NCI-H2227 (cell line): Measurements from ENCODE around the gene CEP152.

Experiments
- DNase-seq: peaks from one replicate; lab custom pipeline; 2025; ENCODE audit not compliant: unreplicated experiment; lab: John Stamatoyannopoulos, UW

Gene CEP152

DNA sequence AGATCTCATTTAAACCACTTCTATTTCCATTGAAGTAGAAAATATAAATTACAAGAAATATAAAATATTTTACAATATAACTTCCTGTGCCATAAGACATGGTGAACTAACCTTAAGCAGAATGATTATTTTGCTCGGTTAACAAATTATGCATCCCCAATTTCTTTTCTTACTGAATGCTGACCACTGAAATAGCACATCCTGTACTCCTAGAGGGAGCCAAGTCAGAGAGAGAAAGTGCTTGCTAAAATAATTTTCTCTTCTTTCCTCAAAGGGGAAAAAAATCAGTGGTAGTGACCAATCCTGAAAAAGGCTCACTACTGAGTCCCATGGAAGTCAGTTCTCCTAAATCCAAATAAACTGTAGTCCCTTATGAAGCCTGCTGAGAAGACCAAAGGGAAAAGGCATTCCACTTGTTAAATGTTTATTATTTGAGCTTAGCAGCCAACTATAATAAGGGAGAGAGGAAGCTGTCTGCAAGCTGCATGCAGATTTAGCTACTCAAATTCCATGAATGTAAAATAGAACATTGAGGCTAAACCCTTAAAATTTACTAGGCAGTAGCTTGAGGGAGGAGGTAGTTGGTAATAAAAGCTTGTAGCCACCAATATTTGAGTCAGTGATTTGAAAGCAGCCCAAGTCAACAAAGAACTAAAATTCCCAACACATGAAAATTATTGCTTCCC lies 33.1 kb downstream of the CEP152 start:
- no peak for DNase-seq

DNA sequence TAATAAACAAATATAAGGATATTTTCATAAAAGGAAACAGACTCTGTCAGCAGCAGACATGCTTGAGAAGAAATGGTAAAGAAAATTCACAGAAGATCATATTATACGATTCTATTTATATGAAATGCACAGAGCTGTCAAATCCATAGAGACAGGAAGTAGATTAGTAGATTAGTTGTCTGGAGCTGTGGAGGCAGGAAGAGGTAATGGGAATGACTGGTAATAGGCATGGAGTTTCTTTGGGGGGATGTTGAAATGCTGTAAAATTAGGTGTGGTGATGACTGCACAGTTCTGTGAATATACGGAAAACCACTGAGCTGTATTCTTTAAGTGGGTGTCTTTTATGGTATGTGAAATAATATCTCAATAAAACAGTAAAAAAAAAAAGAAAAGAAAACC lies 35.3 kb downstream of the CEP152 start:
- no peak for DNase-seq

DNA sequence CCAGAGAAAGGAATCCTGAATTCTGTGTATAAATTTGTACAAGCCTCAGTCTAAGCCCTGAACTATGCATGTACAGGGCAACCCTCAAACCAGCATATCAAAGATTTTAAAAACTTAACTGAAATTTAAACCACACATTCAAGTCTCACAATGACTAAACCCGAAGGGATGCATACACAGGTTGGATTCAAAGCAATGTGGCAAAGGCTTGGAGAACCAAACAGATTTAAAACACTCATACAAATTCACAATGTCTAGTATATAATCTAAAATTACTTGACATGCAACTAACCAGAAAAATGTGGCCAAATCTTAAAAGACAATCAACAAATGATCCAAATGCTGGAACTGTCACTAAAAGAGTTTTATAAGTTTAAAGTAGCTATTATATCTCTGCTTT lies 36.4 kb downstream of the CEP152 start:
- no peak for DNase-seq

DNA sequence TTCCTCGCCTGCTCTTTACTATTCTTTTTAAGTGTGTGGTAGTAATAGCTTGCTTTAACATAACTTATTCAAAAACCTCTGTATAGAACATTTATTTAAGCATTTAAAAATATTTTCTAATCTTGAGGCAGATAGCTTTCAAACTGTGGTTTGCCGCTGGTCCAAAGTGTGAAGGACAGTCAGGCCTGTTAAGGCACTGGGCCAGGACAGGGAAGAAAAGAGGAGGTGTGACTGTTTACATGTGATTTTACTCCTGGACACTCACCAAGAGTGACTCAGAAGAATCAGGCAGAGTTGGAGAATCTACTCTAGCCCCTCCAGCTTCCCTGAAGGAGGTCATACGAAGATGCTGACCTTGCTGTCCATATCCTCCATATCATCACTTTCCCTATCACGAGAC lies 44.7 kb downstream of the CEP152 start:
- no peak for DNase-seq

DNA sequence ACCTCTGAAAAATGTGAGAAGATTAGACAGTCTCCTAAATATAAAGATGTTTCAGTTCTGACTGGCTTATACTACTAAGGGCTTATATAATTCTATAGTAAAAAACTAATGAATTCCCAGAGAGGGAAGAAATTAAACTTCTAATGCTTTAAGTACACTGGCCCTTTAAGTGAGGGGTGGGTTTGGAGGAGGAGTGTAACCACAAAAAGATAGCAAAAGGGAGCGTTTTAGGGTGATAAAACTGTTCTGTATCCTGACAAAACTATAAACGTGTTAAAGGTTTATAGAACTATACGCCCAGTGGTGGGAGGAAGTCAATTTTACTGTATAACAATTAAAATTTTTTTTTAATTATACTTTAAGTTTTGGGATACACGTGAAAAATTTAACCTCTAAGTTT lies 45.8 kb downstream of the CEP152 start:
- DNase-seq, result no peak

DNA sequence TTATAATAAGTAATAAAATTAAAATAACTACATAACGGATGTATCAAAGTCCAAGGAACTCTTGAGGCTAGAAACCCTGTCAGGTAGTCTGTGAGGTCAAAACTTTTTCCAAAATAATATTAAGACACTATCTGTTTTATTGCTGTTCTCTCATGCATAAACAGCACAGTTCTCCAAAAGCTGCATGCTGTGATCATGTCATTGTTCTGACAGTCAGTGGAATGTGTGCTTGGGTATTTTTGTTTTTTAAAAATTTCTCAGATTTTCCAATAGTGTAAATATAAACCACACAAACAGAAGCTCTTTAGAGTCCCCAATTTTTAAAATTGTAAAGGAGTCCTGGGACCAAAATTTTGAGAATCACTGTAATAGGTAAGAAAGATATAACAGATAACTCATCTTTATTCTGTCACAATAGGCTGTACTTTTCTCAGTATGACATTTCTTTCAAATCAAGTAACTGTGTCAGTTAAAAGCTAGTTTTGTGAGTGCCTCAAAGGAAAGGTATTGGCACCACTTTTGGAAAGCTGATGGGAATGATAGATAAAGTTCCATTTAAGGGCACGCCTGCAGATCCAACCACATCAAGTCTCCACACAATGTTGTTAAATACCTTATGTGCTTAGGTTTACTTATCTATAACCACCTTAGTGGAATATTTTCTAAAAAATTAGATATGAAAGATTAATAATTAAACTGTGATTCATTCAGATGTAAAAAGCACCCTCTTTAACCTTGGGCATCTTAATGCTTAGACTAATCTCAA lies 49.3 kb downstream of the CEP152 start:
- no peak for DNase-seq

DNA sequence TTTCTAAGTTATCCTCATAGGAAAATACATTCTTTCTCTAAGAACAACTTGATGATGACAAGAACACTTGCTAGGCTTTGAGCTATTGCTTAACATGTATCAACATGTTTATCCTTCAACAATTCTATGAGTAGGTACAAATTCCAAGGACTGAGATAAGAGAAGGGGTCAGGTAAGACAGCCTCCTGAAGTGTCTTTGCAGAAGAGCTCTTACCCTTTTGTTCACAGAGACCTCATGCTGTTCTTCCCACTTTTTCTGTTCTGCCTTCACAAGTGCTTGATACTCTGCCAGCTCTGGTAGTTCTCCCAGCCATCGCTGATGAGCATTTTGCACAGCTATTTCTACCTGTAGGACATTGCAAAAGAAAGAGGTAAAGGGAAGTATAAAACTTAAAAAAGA lies 50.9 kb downstream of the CEP152 start:
- DNase-seq, result peak; percentile 30

DNA sequence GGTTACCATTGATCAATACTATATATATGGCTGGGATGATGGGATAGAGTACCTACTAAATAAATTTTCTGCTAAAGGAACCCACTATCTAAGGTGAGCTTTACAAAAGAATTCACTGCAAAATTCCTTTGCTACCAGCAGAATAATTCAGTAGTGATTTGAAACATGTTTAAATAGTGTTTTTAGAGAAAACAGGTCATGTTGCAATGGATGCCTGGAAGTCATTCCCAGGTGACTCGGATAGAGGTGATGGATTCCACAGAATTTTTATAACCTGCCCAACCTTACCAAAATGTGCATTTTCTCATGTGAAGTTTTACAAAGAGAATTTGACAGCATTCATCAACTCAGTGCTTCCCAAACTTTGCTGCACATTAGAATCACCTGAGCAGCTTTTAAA lies 53.2 kb downstream of the CEP152 start:
- DNase-seq, result no peak

DNA sequence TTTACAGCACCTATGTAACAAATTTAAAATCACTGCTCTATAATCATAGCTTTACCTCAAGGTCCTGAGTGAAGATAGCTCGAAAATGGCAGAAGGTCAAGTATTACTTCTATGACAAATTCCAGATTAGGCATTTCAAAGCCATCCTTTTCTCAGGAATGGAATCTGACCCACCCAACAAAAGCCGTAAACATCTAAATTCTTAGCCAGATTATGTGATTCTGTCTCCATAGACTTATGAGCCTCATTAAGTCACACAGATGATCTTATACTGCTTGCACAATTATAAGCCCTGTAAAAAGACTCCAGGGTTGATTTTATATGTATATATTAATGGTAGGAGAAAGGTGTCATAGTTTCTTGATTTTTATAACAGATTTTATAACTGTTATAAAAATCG lies 56.9 kb downstream of the CEP152 start:
- DNase-seq, result no peak

DNA sequence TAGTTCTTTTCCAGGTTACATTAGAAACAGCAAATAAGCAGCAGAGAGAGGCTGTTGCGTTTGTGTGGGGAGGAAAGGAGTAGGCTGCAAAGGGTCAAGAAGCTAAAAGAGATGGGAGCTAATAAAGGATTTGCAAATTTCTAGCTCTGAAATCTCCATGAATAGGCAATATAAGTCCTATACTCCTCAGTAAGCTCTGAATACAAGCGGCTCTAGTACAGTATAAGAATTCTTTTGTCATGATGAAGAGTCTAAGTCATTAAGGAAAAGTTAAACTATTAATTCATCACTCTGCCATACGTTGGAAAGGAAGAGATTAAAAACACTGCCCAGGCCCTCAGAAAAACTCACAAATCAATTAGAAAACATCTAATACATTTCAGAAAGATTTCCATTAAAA lies 59.3 kb downstream of the CEP152 start:
- no peak for DNase-seq

DNA sequence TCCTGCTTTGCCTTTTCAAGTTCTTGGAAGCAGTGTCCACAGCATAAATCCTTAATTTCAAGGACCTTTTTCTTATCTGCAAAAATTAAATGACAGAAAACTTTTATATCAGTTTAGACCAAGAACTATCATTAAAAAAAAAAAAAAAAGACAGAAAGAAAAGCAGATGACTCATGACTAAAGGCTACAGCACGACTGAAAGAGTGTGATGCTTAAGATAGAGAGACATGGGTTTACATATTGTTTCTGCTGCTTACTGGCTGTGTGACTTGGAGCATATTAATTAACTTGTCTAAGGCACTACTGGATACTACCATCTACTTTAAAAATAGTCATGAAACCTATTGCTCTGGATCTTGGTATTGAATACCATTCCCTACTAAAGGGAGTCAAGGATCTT lies 62.3 kb downstream of the CEP152 start:
- DNase-seq, result no peak

DNA sequence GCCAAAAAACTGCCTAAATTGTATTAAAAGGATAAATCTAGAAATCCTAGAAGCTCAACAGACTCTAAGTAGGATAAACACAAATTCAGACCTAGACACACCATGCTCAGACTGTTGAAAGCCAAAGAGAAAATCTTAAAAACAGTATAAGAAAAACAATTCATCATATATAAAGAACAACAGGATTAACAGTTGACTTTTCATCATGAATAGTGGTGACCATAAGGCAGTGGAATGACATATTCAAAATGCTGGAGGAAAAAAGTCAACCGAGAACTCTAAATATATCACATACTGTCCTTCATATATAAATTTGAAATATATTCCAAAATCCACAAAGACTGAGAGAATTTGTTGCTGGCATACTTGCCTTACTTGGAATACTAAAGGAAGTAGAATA lies 77.3 kb downstream of the CEP152 start:
- no peak for DNase-seq

DNA sequence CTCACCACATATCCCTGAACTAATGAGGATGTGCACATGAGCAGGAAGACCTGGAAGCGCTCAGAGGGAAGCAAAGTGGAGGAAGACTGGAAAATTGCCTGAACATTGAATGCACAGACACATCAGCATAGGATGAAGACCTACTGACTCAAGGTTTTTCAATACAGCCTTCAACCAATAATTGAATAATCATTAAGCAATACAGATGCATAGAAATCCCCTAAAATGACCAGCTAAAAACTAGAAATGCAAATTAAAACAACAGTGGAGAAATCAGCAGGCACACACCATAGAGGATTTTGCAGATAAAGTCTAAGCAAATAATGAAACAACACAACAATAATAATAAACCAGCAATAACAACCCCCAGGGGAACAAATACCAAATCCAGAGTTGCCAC lies 80.4 kb downstream of the CEP152 start:
- no peak for DNase-seq

DNA sequence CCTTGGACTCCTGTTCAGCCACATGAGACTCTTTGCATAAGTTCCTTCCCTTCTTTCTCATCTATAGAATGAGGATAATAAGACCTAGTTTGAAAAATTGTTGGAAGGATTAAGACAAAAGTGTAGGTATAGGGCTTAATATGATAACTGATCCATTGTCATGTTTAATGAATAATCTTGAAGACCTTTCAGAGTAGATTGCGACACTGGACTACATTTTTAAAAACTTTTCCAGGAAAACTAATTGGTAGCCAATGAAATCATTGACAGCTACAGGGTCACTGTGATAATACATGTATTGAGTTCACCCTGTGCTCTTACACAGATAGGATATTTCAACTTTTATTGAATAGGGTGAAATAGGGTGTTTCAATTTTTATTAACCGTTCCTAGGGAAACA lies 86.9 kb downstream of the CEP152 start:
- DNase-seq, result no peak

DNA sequence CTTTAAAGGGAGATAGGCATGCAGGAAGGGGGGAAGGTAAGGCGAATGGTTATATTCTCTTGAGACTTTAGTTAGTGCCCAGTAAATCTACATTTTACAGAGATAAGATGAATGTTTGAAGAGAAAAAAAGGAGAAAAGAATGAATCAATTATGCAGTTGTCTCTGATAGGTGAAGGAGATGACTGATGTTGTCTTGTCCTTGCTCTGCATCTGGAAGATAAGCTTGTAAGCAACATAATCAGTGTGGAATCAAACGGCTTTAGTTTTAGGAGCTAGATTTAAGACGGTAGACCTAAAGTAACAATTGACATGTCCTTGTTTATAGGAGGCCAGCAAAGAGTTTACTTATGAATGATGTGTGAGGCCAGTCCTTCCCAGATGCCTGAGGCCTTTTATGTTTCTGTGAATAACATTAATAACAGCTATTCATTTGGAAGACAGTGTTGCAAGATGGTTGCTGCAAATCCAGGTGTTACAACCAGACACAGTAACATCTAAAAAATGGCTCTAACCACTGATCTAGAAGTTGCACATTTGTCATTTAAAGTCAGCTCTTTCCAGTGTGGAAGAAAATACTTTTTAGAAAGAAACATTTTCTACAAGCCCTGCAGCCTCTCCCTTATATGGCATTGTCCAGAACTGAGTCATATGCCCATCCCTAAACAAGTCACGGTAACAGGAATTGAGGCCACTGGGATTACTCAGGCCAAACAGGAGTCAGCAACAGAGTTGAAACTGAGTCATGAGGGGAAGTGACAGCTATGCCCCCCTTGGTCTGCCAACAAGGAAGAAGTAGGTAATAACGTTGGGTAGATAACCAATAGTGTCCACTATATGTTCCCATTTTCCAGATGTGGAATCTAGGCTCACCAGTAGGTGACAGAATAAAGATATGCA lies 87.9 kb downstream of the CEP152 start:
- no peak for DNase-seq

DNA sequence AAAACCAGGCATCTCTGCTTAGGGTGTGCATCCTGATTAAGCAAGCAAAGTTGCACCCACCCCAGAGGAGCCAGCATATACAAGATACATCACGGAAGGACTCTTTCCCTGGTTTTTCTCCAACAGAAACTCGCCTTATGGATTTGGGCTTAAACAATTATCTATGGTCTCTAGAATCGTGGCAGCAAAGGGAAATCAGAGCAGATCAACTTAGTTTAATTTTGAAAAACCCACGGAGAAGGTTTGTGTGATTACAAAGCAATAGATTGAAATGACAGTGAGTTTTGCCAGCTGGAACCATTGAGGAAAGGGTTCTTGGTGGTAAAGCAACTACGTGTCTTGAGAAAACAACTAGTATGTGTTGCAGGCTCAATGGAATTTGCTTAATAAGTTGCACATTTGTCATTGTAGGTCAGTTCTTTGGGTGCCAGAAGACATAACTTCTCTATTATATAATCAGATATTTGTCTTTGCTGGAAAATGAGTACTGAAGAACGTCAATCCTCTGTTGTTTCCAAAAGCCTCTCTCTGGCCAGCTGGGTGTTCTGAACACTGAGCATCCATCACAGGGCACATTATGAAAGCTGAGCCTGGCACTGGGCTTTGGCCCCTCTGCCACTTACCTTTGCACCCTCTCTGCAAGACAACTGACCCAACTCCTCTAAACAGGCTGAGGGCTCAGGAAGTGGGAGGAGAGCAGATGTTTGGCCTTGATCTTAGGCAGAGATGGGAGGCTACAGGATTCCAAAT lies 89.6 kb downstream of the CEP152 start:
- DNase-seq, result no peak

DNA sequence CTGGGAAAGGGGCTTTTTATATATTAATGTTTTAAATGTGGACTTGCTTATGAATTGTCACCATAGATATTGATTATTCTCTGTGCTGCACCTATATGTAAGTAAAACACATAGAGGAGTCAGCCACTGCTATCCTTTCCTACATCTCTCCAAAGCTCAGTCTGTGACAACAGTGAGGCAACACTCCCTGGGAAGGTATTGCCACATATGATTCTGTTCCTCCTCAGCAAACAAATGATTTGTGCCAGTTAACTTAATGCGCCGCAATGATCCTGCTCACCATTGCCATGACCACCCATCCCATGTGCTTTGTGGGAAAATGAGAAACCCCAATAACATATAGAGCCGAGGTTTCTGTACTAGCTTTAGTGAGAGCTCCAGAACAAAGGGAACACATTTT lies 90.2 kb downstream of the CEP152 start:
- DNase-seq, result no peak

DNA sequence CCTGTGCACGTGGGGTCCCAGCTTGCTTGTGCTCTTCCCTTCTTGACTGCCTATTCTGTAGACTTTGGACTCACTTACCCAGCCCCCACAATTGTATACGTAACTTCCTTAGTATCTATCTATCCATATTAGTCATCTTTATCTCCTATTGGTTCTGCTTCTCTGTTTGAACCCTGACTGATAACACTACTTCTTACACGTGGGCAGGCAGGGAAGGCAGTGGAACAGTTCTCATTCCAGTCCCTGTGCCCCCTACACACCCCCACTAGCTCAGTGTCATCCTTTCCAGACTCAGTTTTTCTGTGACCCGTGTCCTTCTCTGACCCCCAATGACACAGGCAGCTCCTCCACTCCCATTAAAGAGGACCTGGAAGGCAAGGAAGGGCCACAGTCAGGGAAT lies 91.2 kb downstream of the CEP152 start:
- DNase-seq, result no peak

DNA sequence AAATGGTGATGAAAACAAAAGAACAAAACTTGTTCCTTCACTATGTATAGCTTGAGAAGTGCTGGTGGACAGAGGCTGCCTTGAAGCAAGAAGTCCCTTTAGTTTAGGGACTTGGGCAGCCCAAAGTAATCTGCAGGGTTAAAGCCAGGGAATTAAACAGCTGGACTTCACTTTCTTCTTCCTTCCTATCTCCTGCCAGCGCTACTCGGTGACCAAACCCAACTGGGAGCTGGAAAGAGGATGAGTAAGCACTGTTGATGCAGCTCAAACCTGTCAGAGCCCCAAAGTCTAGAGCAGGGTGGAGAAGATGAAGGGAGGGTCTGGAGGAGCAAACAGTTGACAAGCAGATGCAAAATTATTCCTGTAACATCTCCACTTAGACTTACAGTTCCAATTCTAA lies 92.2 kb downstream of the CEP152 start:
- DNase-seq, result no peak

DNA sequence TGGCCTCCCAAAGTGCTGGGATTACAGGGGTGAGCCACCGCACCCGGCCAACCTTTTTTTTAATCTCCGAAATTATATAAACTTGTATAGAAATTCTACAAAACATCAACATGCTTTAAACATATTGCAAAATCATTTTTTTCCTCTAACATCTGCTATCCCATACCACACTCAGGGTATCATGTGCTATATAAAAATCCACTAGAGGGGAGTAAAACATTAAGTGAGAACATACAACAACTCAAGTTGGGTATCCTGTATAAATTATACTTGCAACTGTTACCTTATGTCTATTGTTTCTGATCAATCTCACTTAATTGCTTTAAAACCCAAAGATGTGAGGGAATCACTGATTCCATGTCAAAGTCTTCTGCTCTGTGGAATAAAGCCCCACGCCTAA lies 93.4 kb downstream of the CEP152 start:
- no peak for DNase-seq

DNA sequence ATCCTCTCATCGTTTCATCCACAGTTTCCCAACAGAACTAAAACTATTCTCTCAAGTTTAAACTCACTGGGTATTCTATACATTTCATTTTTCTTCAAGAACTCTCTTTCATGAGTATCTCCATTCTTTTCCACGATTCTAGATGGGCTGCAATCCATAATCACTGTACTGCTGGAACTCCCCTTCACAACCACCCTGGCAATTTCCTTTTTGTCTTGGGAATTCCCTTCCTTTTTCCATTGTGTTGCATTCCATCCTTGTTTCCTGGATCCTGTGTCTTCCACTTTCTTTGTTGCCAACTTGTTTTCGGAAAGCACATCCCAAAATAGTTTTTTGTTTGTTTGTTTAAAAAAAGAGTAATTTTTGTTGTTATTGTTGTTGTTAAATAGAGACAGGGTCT lies 98.3 kb downstream of the CEP152 start:
- no peak for DNase-seq
